DND-41 (cell line): ENCODE measurements around the gene HRH1.

ENCODE experiments used
- CTCF ChIP-seq: IDR thresholded peaks from 2 replicates; pipeline ENCODE4 v1.5.1; 2012; ENCODE audit warnings: borderline replicate concordance, low read length, moderate library complexity, mild to moderate bottlenecking; ENCODE audit not compliant: poor library complexity, severe bottlenecking; ENCODE audit errors: extremely low read depth
- EZH2 ChIP-seq: IDR thresholded peaks from 3 replicates; pipeline ENCODE4 v1.6.1; 2012; ENCODE audit warnings: borderline replicate concordance, low read depth, mild to moderate bottlenecking, moderate library complexity, low read length, inconsistent platforms; ENCODE audit not compliant: severe bottlenecking

- TF ChIP-seq EZH2 (no peak), CTCF (no peak)
These were observed 100.6 kb downstream of the HRH1 start for GRCh38 chr3:11254876-11255275.
